Suprapubic skin (tissue), 3 donors: ENCODE data around the gene CERS6.

ENCODE experiments used
- EP300 ChIP-seq: sonication (generic); formaldehyde crosslinking; IDR thresholded peaks from one replicate; pipeline ENCODE4 v1.6.1; 2017; ENCODE audit warnings: antibody characterized with exemption
- POLR2A ChIP-seq, 2 donors: fragments of 450-650 bp; IDR thresholded peaks; one replicate each; pipeline ENCODE4 v1.6.1; 2017; ENCODE audit warnings: antibody characterized with exemption in 2 of 2, mild to moderate bottlenecking in 2 of 2, moderate library complexity in 2 of 2
- TF ChIP-seq, protein P1 (sequence below), 2 donors: fragments of 200-600 bp in 1 of 2; fragments of 450-650 bp in 1 of 2; sonication (generic) in 1 of 2; IDR thresholded peaks; one replicate each; pipeline ENCODE4 v1.5.1; 2016 to 2019; ENCODE audit warnings: antibody characterized with exemption in 2 of 2, mild to moderate bottlenecking in 1 of 2, moderate library complexity in 1 of 2

DNA sequence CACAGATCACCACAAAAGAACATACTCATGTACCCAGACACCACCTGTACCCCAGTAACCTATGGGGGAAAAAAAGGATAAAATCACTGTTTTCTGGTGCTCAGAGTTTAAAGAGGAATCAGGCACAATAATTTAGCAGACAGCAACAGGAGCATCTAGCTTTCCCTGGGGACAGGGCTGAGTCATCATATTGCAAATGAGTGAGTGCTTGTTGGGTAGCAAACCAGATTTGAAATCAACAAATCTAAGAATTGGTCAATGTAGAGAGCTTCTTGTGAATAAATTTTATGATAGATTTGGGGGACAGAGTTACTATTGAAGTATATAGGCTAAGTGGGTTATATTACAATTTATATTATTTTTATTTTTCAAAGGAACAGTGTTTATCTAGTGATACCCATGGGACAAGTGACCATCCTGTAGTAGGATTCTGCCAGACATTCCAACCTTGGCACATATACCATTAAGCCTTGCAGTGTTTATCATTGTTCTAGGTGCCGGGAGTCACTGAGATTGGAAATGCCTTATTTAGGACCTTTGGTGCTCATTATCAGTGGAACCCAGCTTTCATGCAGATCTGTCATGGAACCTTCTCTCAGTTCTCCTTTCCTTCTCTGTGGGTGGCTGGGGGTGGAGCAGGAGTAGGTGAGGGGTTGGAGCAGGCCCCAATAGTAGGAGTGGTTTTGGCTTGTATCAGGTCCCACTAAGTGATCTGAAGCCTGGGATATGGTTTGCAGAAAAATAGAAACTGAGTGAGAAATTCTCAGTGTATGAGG, 117.2 kb downstream of the CERS6 start:
- TF ChIP-seq, protein P1, sequence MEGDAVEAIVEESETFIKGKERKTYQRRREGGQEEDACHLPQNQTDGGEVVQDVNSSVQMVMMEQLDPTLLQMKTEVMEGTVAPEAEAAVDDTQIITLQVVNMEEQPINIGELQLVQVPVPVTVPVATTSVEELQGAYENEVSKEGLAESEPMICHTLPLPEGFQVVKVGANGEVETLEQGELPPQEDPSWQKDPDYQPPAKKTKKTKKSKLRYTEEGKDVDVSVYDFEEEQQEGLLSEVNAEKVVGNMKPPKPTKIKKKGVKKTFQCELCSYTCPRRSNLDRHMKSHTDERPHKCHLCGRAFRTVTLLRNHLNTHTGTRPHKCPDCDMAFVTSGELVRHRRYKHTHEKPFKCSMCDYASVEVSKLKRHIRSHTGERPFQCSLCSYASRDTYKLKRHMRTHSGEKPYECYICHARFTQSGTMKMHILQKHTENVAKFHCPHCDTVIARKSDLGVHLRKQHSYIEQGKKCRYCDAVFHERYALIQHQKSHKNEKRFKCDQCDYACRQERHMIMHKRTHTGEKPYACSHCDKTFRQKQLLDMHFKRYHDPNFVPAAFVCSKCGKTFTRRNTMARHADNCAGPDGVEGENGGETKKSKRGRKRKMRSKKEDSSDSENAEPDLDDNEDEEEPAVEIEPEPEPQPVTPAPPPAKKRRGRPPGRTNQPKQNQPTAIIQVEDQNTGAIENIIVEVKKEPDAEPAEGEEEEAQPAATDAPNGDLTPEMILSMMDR (IDR thresholded peaks at IDR 0.05): no peak
- TF ChIP-seq EP300 (no peak), POLR2A (IDR thresholded peaks at IDR 0.05) (no peak)
